IMR-90 (cell line): ENCODE data around the gene GSN. TPM values are rescaled to one million over a fixed set of nuclear protein-coding genes. Genes with fewer than 3 reads are reported as not detected.

Experiments
- ATAC-seq: fragments of 200-7000 bp; cut with Tn5 transposase; 2 replicates; pipeline ENCODE4 v1.9.1; 2020; ENCODE audit warnings: low read depth, mild to moderate bottlenecking, moderate library complexity
- BruUV-seq: library from RNA; stranded (reverse); fragments of 400-500 nt; replicated peaks from 2 replicates; lab custom pipeline; 2021; lab: Mats Ljungman, UMichigan
- CTCF ChIA-PET: fragments of 300-600 bp; formaldehyde crosslinking; extraction: SDS; loops from one replicate; lab custom pipeline; 2021; ENCODE audit warnings: antibody characterized with exemption; lab: Yijun Ruan, JAX
- POLR2A ChIA-PET: fragments of 300-600 bp; sonication (Branson Sonifier 250); formaldehyde crosslinking; loops from one replicate; lab custom pipeline; 2022; ENCODE audit warnings: antibody characterized with exemption; ENCODE audit not compliant: unreplicated experiment; lab: Charles Lee
- DNase-seq: peaks from one replicate; pipeline ENCODE4 v3.0.0; 2013
- H2AFZ ChIP-seq: replicated peaks from 2 replicates; pipeline ENCODE3; 2013; ENCODE audit warnings: low read length, mild to moderate bottlenecking; ENCODE audit not compliant: poor library complexity
- H2AK5ac ChIP-seq: 2 replicates; pipeline ENCODE4 v1.6.1; 2013; ENCODE audit warnings: low read depth, low read length, inconsistent platforms
- H2AK9ac ChIP-seq: replicated peaks from 2 replicates; pipeline ENCODE3; 2013; ENCODE audit warnings: mild to moderate bottlenecking, low read depth, low read length, moderate library complexity; ENCODE audit not compliant: poor library complexity
- H2BK120ac ChIP-seq: 2 replicates; pipeline ENCODE4 v1.6.1; 2013; ENCODE audit warnings: low read depth, low read length, inconsistent platforms
- H2BK15ac ChIP-seq: 3 replicates; pipeline ENCODE4 v1.6.1; 2013; ENCODE audit warnings: low read depth, low read length, inconsistent platforms
- H2BK20ac ChIP-seq: 2 replicates; pipeline ENCODE4 v1.6.1; 2013; ENCODE audit warnings: low read depth, mild to moderate bottlenecking, inconsistent platforms, low read length, moderate library complexity
- H2BK5ac ChIP-seq: 2 replicates; pipeline ENCODE4 v1.6.1; 2013; ENCODE audit warnings: mild to moderate bottlenecking, low read depth, low read length, inconsistent platforms; ENCODE audit not compliant: poor library complexity, severe bottlenecking
- H3K14ac ChIP-seq: replicated peaks from 2 replicates; pipeline ENCODE4 v1.6.1; 2013; ENCODE audit warnings: low read depth, low read length, inconsistent platforms
- H3K18ac ChIP-seq: 2 replicates; pipeline ENCODE4 v1.6.1; 2013; ENCODE audit warnings: low read depth, low read length, control low read depth
- H3K23ac ChIP-seq: 2 replicates; pipeline ENCODE4 v1.6.1; 2013; ENCODE audit warnings: low read depth, low read length, inconsistent platforms
- H3K27ac ChIP-seq: 2 replicates; pipeline ENCODE4 v1.5.1; 2013; ENCODE audit warnings: mild to moderate bottlenecking, control low read depth, low read length; ENCODE audit not compliant: insufficient read depth
- H3K27me3 ChIP-seq: 2 replicates; pipeline ENCODE4 v1.6.1; 2013; ENCODE audit warnings: low read length; ENCODE audit not compliant: control insufficient read depth, insufficient read depth
- H3K36me3 ChIP-seq: 2 replicates; pipeline ENCODE4 v1.6.1; 2013; ENCODE audit warnings: low read length, mixed read lengths; ENCODE audit not compliant: control insufficient read depth, insufficient read depth
- H3K4ac ChIP-seq: 2 replicates; pipeline ENCODE4 v1.6.1; 2013; ENCODE audit warnings: low read depth, low read length, inconsistent platforms
- H3K4me1 ChIP-seq: 2 replicates; pipeline ENCODE4 v1.6.1; 2013; ENCODE audit warnings: low read length, mixed read lengths; ENCODE audit not compliant: control insufficient read depth, insufficient read depth
- H3K4me2 ChIP-seq: 2 replicates; pipeline ENCODE4 v1.6.1; 2013; ENCODE audit warnings: low read depth, mild to moderate bottlenecking, control low read depth, low read length, moderate library complexity
- H3K4me3 ChIP-seq: 2 replicates; pipeline ENCODE4 v1.5.1; 2013; ENCODE audit warnings: low read depth, mild to moderate bottlenecking, control low read depth, low read length, moderate library complexity; ENCODE audit not compliant: insufficient read depth
- H3K56ac ChIP-seq: 2 replicates; pipeline ENCODE4 v1.6.1; 2013; ENCODE audit warnings: low read length, inconsistent platforms; ENCODE audit not compliant: insufficient read depth; ENCODE audit errors: extremely low read depth
- H3K79me1 ChIP-seq, 2 experiments: 2 replicates each; pipeline ENCODE4 v1.6.1; 2013; ENCODE audit warnings: low read length in 2 of 2, inconsistent platforms in 1 of 2, low read depth in 1 of 2
- H3K9ac ChIP-seq: 2 replicates; pipeline ENCODE4 v1.6.1; 2013; ENCODE audit warnings: low read depth, low read length, control low read depth
- H3K9me1 ChIP-seq: 2 replicates; pipeline ENCODE4 v1.6.1; 2013; ENCODE audit warnings: low read length, inconsistent platforms; ENCODE audit not compliant: insufficient read depth
- H3K9me3 ChIP-seq: 2 replicates; pipeline ENCODE4 v1.6.1; 2013; ENCODE audit warnings: low read length; ENCODE audit not compliant: control insufficient read depth, insufficient read depth
- H4K20me1 ChIP-seq: 2 replicates; pipeline ENCODE4 v1.6.1; 2013; ENCODE audit warnings: low read length, inconsistent platforms; ENCODE audit not compliant: insufficient read depth
- H4K5ac ChIP-seq: 2 replicates; pipeline ENCODE4 v1.6.1; 2013; ENCODE audit warnings: mild to moderate bottlenecking, low read depth, low read length, control low read depth
- H4K8ac ChIP-seq, 2 experiments: 2 replicates each; pipeline ENCODE4 v1.6.1; 2013; ENCODE audit warnings: low read depth in 2 of 2, low read length in 2 of 2, control low read depth in 1 of 2, inconsistent platforms in 1 of 2
- H4K91ac ChIP-seq: 2 replicates; pipeline ENCODE4 v1.6.1; 2013; ENCODE audit warnings: low read depth, low read length, inconsistent platforms; ENCODE audit not compliant: insufficient read depth
- CEBPB ChIP-seq: IDR thresholded peaks from 2 replicates; pipeline ENCODE4 v1.6.1; 2012; ENCODE audit warnings: low read depth, low read length, improper control_type of control experiment
- FOS ChIP-seq: fragments of 150-350 bp; IDR thresholded peaks from 2 replicates; pipeline ENCODE4 v1.6.1; 2016; ENCODE audit warnings: low read depth, low read length
- USF2 ChIP-seq: fragments of 150-350 bp; IDR thresholded peaks from 2 replicates; pipeline ENCODE4 v1.6.1; 2017; ENCODE audit warnings: mild to moderate bottlenecking, antibody characterized with exemption, low read length, low read depth
- WGBS, 2 experiments: methylation state at CpG; one replicate each; pipeline versions ENCODE4 v1.1.5 to v1.1.7; 2013; ENCODE audit warnings: missing lambda C conversion rate in 2 of 2; ENCODE audit not compliant: insufficient read length in 1 of 2; ENCODE audit errors: extremely low coverage in 2 of 2; 5-methylcytosine and 5-hydroxymethylcytosine counted together
- dilution Hi-C: fragments of 300-500 bp; cut with HindIII; formaldehyde crosslinking; loops from one replicate; pipeline ENCODE4 v1.14.3; 2018; ENCODE audit warnings: low sequenced_read_pairs; ENCODE audit not compliant: unreplicated experiment
- in situ Hi-C: fragments of 300-500 bp; cut with MboI; formaldehyde crosslinking; loops from 3 replicates; pipeline ENCODE4 v1.14.3; 2019; ENCODE audit warnings: low sequenced_read_pairs, inconsistent platforms, mixed read lengths
- intact Hi-C: fragments of 100-400 bp; cut with micrococcal nuclease; formaldehyde crosslinking; loops from 2 replicates; pipeline ENCODE4 v1.10.0; 2022
- polyA plus RNA-seq, 3 experiments: library from polyadenylated mRNA; depleted of rRNA; stranded (reverse); fragments of >200 nt; gene quantifications; 2 replicates each; pipeline ENCODE4 v1.2.3, GENCODE V29; 2012; ENCODE audit warnings: low replicate concordance in 1 of 3
- total RNA-seq: library from RNA; depleted of rRNA; stranded (reverse); fragments of >200 nt; gene quantifications from 2 replicates; pipeline ENCODE4 v1.2.3, GENCODE V29; 2012

GSN gene
- total and polyA plus RNA-seq, 2 of the 4 experiments (the other 2 are of a cell fraction) = 495 to 547 TPM

- DNase-seq = peak; percentile 68
- Histone ChIP-seq H4K20me1 (no peaks in the 10 kb centered on the region), H3K4me3 (no peak overlapping the region), H2BK20ac (peak overlapping the region; percentile 95), H3K23ac (peak overlapping the region; percentile 81), H3K9ac (0 out of 2 replicates have a peak overlapping the region, but pooled peaks have one; percentile 7), H4K5ac (peak overlapping the region; percentile 84), H3K9me1 (peaks cover 13% of the 10 kb centered on the region), H3K27me3 (no peaks in the 10 kb centered on the region), H4K91ac (peak overlapping the region; percentile 83), H3K36me3 (no peaks in the 10 kb centered on the region), H3K14ac (peak overlapping the region; percentile 77), H2BK5ac (peak overlapping the region; percentile 79), H4K8ac (peak overlapping the region; percentile 12 to 82; a peak in 3 of 4 replicates), H3K4ac (peak overlapping the region; percentile 93), H2BK120ac (peak overlapping the region; percentile 92), H2BK15ac (peak overlapping the region; percentile 77; the same call in 2 of the 3 replicates), H3K56ac (peak overlapping the region; percentile 24; the same call in 1 of the 2 replicates), H2AFZ (no peak overlapping the region), H3K18ac (peak overlapping the region; percentile 78), H3K4me1 (peaks cover 14% of the 10 kb centered on the region), H3K9me3 (no peaks in the 10 kb centered on the region), H3K79me1 (peaks cover 6 to 34% of the 10 kb centered on the region in 2 experiments; a peak in 2 of 4 replicates), H3K27ac (peak overlapping the region; percentile 81), H2AK5ac (peak overlapping the region; percentile 81), H2AK9ac (peak overlapping the region; percentile 62), H3K4me2 (peak overlapping the region; percentile 41)
- ChIA-PET CTCF (interaction anchor here (1.2 to 1.8 kb wide), 5 partner anchors 14 to 159 kb away, joined by 3 to 8 read pairs (median 4); no protein-coding TSS in a partner anchor), POLR2A (interaction anchor here (0.6 kb wide), 1 partner anchor 157 kb away, joined by 4 read pairs; no protein-coding TSS in a partner anchor)
- ATAC-seq = no peak
- WGBS, 2 experiments = 87% methylated on average over 3 of the region's 6 CpGs; no CpG with 5 or more reads in 1 of the 2 experiments
- intact Hi-C loops = loop anchor here (2.0 kb wide), 1 partner anchor 50 kb away; no protein-coding TSS in a partner anchor
- dilution Hi-C loops = no loop called here
- no TSS peak for BruUV-seq
- in situ Hi-C loops = no loop called here
- TF ChIP-seq FOS (no peak), CEBPB (peak; percentile 93), USF2 (peak; percentile 49; the same call in 1 of the 2 replicates)
Measured at GRCh38 chr9:121372239-121373010, 104.5 kb downstream of the GSN start.
